K562 (cell line): ENCODE data around the gene SPRY4. TPM values are rescaled to one million over a fixed set of nuclear protein-coding genes. Genes with fewer than 3 reads are reported as not detected.

Source experiments
- ARID1B ChIP-seq: fragments of 450-650 bp; IDR thresholded peaks from 2 replicates; pipeline ENCODE4 v1.6.1; 2016; ENCODE audit warnings: antibody characterized with exemption, mild to moderate bottlenecking, inconsistent platforms
- ASH1L ChIP-seq: fragments of 450-650 bp; IDR thresholded peaks from 2 replicates; pipeline ENCODE4 v1.6.1; 2018; ENCODE audit warnings: borderline replicate concordance, mild to moderate bottlenecking, low read depth; ENCODE audit not compliant: partially characterized antibody
- CEBPB ChIP-seq: fragments of 450-650 bp; IDR thresholded peaks from 2 replicates; pipeline ENCODE4 v1.6.1; 2016; ENCODE audit warnings: missing genetic modification characterization, missing compliant biosample characterization
- CTBP1 ChIP-seq: fragments of 450-650 bp; IDR thresholded peaks from 2 replicates; pipeline ENCODE4 v1.6.1; 2016; ENCODE audit warnings: borderline replicate concordance
- DPF2 ChIP-seq: fragments of 450-650 bp; IDR thresholded peaks from 2 replicates; pipeline ENCODE4 v1.6.1; 2016
- FOXA1 ChIP-seq: fragments of 450-650 bp; IDR thresholded peaks from 2 replicates; pipeline ENCODE4 v1.6.1; 2016; ENCODE audit warnings: mild to moderate bottlenecking, borderline replicate concordance
- HNRNPUL1 ChIP-seq: fragments of 200-400 bp; formaldehyde crosslinking; IDR thresholded peaks from 2 replicates; pipeline ENCODE4 v1.6.1; 2017; ENCODE audit warnings: low read length
- MCM3 ChIP-seq: fragments of 450-650 bp; IDR thresholded peaks from 2 replicates; pipeline ENCODE4 v1.6.1; 2016
- NCOA6 ChIP-seq: fragments of 450-650 bp; IDR thresholded peaks from 2 replicates; pipeline ENCODE4 v1.6.1; 2017; ENCODE audit warnings: mild to moderate bottlenecking
- NFIX ChIP-seq: fragments of 250-450 bp; sonication (Bioruptor Pico); IDR thresholded peaks from 2 replicates; pipeline ENCODE4 v1.4.0; 2020; ENCODE audit warnings: low read depth, mild to moderate bottlenecking, moderate library complexity
- POLR2AphosphoS5 ChIP-seq: IDR thresholded peaks from 2 replicates; pipeline ENCODE4 v1.6.1; 2011; ENCODE audit warnings: mild to moderate bottlenecking, low read depth, low read length, moderate library complexity; ENCODE audit not compliant: control insufficient read depth, insufficient read depth
- PPARD ChIP-seq: fragments of 250-450 bp; sonication (Bioruptor Pico); IDR thresholded peaks from 2 replicates; pipeline ENCODE4 v1.8.0; 2022; ENCODE audit warnings: inconsistent platforms, mild to moderate bottlenecking, moderate library complexity
- RAD21 ChIP-seq, 2 experiments: fragments of 250-450 bp in 1 of 2; fragments of 450-650 bp in 1 of 2; sonication (Bioruptor Pico) in 1 of 2; formaldehyde crosslinking in 1 of 2; IDR thresholded peaks in 1 of 2; conservative IDR thresholded peaks in 1 of 2; 2 replicates each; pipeline versions ENCODE4 v1.4.0 to v1.8.0; 2020 to 2022; ENCODE audit warnings: mild to moderate bottlenecking in 2 of 2, moderate library complexity in 1 of 2
- SIN3B ChIP-seq: fragments of 450-650 bp; IDR thresholded peaks from 2 replicates; pipeline ENCODE4 v1.6.1; 2017; ENCODE audit warnings: low read depth, mild to moderate bottlenecking, moderate library complexity
- SMARCA4 ChIP-seq: fragments of 450-650 bp; IDR thresholded peaks from 2 replicates; pipeline ENCODE4 v1.6.1; 2016
- SMARCA5 ChIP-seq: fragments of 450-650 bp; IDR thresholded peaks from 2 replicates; pipeline ENCODE4 v1.6.1; 2016
- STAT5A ChIP-seq: IDR thresholded peaks from 2 replicates; pipeline ENCODE4 v1.6.1; 2012; ENCODE audit warnings: low read length, inconsistent platforms, borderline replicate concordance
- XRCC5 ChIP-seq: fragments of 200-400 bp; formaldehyde crosslinking; IDR thresholded peaks from 2 replicates; pipeline ENCODE4 v1.6.1; 2017; ENCODE audit warnings: low read depth, mild to moderate bottlenecking, low read length
- ZBTB8A ChIP-seq: fragments of 450-650 bp; IDR thresholded peaks from 2 replicates; pipeline ENCODE4 v1.6.1; 2018; ENCODE audit warnings: mild to moderate bottlenecking, moderate library complexity; ENCODE audit not compliant: partially characterized antibody
- ZNF12 ChIP-seq: sonication (generic); formaldehyde crosslinking; IDR thresholded peaks from 2 replicates; pipeline ENCODE4 v1.4.0; 2020; ENCODE audit warnings: mild to moderate bottlenecking, missing genetic modification reagents
- ZNF589 ChIP-seq: fragments of 200-800 bp; sonication (Bioruptor generic); IDR thresholded peaks from 2 replicates; pipeline ENCODE4 v1.6.1; 2016; ENCODE audit warnings: low read depth, missing genetic modification characterization, missing compliant biosample characterization
- ZNF707 ChIP-seq: fragments of 250-450 bp; sonication (Bioruptor Pico); conservative IDR thresholded peaks from 2 replicates; pipeline ENCODE4 v1.8.0; 2022; ENCODE audit warnings: inconsistent platforms, mild to moderate bottlenecking, moderate library complexity
- polyA plus RNA-seq, 8 experiments: library from polyadenylated mRNA; depleted of rRNA in 4 of 8; stranded (reverse) in 5 of 8; unstranded in 3 of 8; fragments of >200 nt; fragmentation: Nextera tagmentation in 2 of 8; fragmentation: Illumina TruSeq in 1 of 8; extraction: Ambion mirVana in 2 of 8; extraction: Trizol in 1 of 8; gene quantifications; 2 replicates each; pipeline versions ENCODE4 v1.2.1 to v1.2.3, GENCODE V29; 2011 to 2014; ENCODE audit warnings: inconsistent platforms in 1 of 8, missing spikeins in 1 of 8
- total RNA-seq, 7 experiments: library from RNA; depleted of rRNA in 6 of 7; stranded (reverse); fragments of >200 nt in 6 of 7; fragmentation: Illumina TruSeq in 2 of 7; extraction: Trizol in 2 of 7; gene quantifications; 2 replicates each; pipeline versions ENCODE4 v1.2.1 to v1.2.3, GENCODE V29; 2011 to 2021; ENCODE audit warnings: low replicate concordance in 1 of 7
- TF ChIP-seq, protein P1 (sequence below): fragments of 450-650 bp; IDR thresholded peaks from 2 replicates; pipeline ENCODE4 v1.6.1; 2016; ENCODE audit warnings: low read depth, mild to moderate bottlenecking, moderate library complexity
- TF ChIP-seq, protein P2 (sequence below): IDR thresholded peaks from 2 replicates; pipeline ENCODE4 v1.6.1; 2011; ENCODE audit warnings: borderline replicate concordance, low read depth, mild to moderate bottlenecking, moderate library complexity, low read length; ENCODE audit not compliant: insufficient read depth, poor library complexity, severe bottlenecking
- TF ChIP-seq, protein P3 (sequence below): fragments of 250-450 bp; sonication (Bioruptor Pico); IDR thresholded peaks from 2 replicates; pipeline ENCODE4 v1.8.0; 2022; ENCODE audit warnings: inconsistent platforms, mild to moderate bottlenecking, moderate library complexity, borderline replicate concordance

The SPRY4 gene
- total and polyA plus RNA-seq, 9 of the 15 experiments (the other 6 are each of a cell fraction or from before 2014, with no cell fraction given), result 2.6 to 24.2 (median 9.5) TPM

DNA sequence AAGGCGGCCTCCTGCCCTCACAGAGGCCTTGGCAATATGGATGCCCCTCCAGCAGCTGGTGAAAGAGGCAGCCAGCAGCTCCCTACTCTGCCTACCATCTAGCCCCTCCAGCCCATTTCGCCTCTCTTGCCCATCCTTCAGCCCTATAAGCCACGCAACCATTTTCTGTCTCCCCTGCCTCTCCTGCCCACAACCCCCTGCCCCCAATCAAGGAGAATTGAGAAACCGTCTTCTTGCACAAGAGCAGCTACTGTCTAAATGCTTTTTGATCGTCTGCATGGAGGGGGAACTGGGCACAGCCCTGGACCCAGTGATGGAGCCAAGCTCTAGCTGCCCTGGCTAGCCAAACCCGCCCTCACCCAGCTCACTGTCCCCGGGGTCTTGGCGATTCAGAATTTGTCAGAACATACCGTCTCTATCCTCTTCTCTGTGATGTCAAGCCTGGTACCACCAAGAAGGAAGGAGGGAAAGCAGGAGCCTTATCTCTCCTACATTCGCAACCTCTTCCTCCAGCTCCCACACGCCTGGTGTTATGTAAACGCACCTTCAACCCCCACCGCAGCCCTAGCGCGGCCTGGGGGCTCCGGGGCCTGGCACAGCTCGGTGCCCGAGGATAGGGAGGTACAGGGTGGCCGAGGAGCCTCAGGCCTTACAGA is 1.2 kb downstream of the SPRY4 start (continued):
- TF ChIP-seq ARID1B, result peak; percentile 80
- no peak for TF ChIP-seq HNRNPUL1
- TF ChIP-seq, protein P1, sequence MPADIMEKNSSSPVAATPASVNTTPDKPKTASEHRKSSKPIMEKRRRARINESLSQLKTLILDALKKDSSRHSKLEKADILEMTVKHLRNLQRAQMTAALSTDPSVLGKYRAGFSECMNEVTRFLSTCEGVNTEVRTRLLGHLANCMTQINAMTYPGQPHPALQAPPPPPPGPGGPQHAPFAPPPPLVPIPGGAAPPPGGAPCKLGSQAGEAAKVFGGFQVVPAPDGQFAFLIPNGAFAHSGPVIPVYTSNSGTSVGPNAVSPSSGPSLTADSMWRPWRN, result no peak
- no peak for TF ChIP-seq ZNF12 (CRISPR knock-in tag)
- TF ChIP-seq CTBP1, result peak; percentile 76; the same call in 1 of the 2 replicates
- TF ChIP-seq ZBTB8A, result no peak
- no peak for TF ChIP-seq RAD21 (CRISPR knock-in tag; conservative IDR thresholded peaks at IDR 0.05 in 1 of 2, IDR thresholded peaks at IDR 0.05 in 1 of 2)
- TF ChIP-seq NCOA6, result no peak
- no peak for TF ChIP-seq PPARD (CRISPR knock-in tag)
- TF ChIP-seq, protein P2, sequence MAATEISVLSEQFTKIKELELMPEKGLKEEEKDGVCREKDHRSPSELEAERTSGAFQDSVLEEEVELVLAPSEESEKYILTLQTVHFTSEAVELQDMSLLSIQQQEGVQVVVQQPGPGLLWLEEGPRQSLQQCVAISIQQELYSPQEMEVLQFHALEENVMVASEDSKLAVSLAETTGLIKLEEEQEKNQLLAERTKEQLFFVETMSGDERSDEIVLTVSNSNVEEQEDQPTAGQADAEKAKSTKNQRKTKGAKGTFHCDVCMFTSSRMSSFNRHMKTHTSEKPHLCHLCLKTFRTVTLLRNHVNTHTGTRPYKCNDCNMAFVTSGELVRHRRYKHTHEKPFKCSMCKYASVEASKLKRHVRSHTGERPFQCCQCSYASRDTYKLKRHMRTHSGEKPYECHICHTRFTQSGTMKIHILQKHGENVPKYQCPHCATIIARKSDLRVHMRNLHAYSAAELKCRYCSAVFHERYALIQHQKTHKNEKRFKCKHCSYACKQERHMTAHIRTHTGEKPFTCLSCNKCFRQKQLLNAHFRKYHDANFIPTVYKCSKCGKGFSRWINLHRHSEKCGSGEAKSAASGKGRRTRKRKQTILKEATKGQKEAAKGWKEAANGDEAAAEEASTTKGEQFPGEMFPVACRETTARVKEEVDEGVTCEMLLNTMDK, result no peak
- no peak for TF ChIP-seq ZNF589 (CRISPR knock-in tag)
- TF ChIP-seq DPF2, result peak; percentile 76
- TF ChIP-seq SIN3B, result no peak
- TF ChIP-seq SMARCA5, result no peak
- no peak for TF ChIP-seq ZNF707 (CRISPR knock-in tag)
- TF ChIP-seq, protein P3, sequence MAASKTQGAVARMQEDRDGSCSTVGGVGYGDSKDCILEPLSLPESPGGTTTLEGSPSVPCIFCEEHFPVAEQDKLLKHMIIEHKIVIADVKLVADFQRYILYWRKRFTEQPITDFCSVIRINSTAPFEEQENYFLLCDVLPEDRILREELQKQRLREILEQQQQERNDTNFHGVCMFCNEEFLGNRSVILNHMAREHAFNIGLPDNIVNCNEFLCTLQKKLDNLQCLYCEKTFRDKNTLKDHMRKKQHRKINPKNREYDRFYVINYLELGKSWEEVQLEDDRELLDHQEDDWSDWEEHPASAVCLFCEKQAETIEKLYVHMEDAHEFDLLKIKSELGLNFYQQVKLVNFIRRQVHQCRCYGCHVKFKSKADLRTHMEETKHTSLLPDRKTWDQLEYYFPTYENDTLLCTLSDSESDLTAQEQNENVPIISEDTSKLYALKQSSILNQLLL, result no peak
- TF ChIP-seq POLR2AphosphoS5, result no peak
- TF ChIP-seq ASH1L, result no peak
- peak; percentile 81 for TF ChIP-seq CEBPB (tag)
- no peak for TF ChIP-seq NFIX (CRISPR knock-in tag)
- TF ChIP-seq FOXA1, result no peak
- TF ChIP-seq STAT5A, result peak; percentile 26; the same call in 1 of the 2 replicates
- TF ChIP-seq MCM3, result no peak
- TF ChIP-seq SMARCA4, result peak; percentile 61; the same call in 1 of the 2 replicates
- TF ChIP-seq XRCC5, result 0 out of 2 replicates have a peak, but pooled peaks have one; percentile 15
